Measurements from ENCODE around the gene STAG1.

DNA sequence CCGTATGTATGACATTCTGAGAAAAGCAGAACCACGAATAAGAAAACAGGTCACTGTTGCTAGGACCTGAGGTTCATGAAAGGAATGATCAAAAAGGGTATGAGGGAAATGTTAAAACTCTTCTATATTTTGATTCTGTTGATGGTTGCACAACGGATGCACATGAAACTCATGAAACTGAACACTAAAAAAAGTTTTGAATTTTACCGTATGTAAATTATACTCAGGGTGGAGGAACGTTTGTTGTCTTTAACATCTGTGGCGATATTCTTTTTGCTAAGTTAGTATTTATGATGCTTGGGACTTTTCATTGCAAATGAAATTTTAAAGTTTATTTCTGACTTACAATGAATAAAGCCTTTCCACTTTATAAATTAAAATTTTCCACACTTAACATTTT lies 55.4 kb downstream of the STAG1 start:
- TF ChIP-seq POLR2AphosphoS5 (IDR thresholded peaks at IDR 0.05; ENCODE audit: low read depth, low read length): no peak
- no peak for TF ChIP-seq CTCF (IDR thresholded peaks at IDR 0.05)
- no peak for TF ChIP-seq JUND (IDR thresholded peaks at IDR 0.05)
- TF ChIP-seq EZH2phosphoT487 (IDR thresholded peaks at IDR 0.05; ENCODE audit: borderline replicate concordance, low read depth): no peak
- TF ChIP-seq, protein P1, sequence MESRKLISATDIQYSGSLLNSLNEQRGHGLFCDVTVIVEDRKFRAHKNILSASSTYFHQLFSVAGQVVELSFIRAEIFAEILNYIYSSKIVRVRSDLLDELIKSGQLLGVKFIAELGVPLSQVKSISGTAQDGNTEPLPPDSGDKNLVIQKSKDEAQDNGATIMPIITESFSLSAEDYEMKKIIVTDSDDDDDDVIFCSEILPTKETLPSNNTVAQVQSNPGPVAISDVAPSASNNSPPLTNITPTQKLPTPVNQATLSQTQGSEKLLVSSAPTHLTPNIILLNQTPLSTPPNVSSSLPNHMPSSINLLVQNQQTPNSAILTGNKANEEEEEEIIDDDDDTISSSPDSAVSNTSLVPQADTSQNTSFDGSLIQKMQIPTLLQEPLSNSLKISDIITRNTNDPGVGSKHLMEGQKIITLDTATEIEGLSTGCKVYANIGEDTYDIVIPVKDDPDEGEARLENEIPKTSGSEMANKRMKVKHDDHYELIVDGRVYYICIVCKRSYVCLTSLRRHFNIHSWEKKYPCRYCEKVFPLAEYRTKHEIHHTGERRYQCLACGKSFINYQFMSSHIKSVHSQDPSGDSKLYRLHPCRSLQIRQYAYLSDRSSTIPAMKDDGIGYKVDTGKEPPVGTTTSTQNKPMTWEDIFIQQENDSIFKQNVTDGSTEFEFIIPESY (IDR thresholded peaks at IDR 0.05; ENCODE audit: borderline replicate concordance, low read depth): no peak
- no peak for TF ChIP-seq TEAD4 (IDR thresholded peaks at IDR 0.05; ENCODE audit: borderline replicate concordance, insufficient read depth)
- no peak for TF ChIP-seq SMC3 (IDR thresholded peaks at IDR 0.05; ENCODE audit: low read depth, low read length)
- no peak for TF ChIP-seq RAD21 (IDR thresholded peaks at IDR 0.05; ENCODE audit: low read length)
- no peak for TF ChIP-seq GABPA (IDR thresholded peaks at IDR 0.05; ENCODE audit: low read depth)
- TF ChIP-seq, protein P2, sequence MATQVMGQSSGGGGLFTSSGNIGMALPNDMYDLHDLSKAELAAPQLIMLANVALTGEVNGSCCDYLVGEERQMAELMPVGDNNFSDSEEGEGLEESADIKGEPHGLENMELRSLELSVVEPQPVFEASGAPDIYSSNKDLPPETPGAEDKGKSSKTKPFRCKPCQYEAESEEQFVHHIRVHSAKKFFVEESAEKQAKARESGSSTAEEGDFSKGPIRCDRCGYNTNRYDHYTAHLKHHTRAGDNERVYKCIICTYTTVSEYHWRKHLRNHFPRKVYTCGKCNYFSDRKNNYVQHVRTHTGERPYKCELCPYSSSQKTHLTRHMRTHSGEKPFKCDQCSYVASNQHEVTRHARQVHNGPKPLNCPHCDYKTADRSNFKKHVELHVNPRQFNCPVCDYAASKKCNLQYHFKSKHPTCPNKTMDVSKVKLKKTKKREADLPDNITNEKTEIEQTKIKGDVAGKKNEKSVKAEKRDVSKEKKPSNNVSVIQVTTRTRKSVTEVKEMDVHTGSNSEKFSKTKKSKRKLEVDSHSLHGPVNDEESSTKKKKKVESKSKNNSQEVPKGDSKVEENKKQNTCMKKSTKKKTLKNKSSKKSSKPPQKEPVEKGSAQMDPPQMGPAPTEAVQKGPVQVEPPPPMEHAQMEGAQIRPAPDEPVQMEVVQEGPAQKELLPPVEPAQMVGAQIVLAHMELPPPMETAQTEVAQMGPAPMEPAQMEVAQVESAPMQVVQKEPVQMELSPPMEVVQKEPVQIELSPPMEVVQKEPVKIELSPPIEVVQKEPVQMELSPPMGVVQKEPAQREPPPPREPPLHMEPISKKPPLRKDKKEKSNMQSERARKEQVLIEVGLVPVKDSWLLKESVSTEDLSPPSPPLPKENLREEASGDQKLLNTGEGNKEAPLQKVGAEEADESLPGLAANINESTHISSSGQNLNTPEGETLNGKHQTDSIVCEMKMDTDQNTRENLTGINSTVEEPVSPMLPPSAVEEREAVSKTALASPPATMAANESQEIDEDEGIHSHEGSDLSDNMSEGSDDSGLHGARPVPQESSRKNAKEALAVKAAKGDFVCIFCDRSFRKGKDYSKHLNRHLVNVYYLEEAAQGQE (IDR thresholded peaks at IDR 0.05; ENCODE audit: low read depth, low read length): no peak
- no peak for TF ChIP-seq MAX (IDR thresholded peaks at IDR 0.05; ENCODE audit: low read depth)
- no peak for TF ChIP-seq YY1 (IDR thresholded peaks at IDR 0.05; ENCODE audit: low read depth)
- no peak for TF ChIP-seq FOXM1 (IDR thresholded peaks at IDR 0.05; ENCODE audit: low read depth)
- no peak for TF ChIP-seq TAF1 (IDR thresholded peaks at IDR 0.05; ENCODE audit: borderline replicate concordance, low read depth, low read length)
